22Rv1 (cell line): ENCODE results near the gene DYNC1LI2.

Experiments
- H3K27ac ChIP-seq: fragments of 450-650 bp; 2 replicates; pipeline ENCODE4 v1.5.1; 2017
- CTCF ChIP-seq: fragments of 450-650 bp; IDR thresholded peaks from 2 replicates; pipeline ENCODE4 v1.5.1; 2017; ENCODE audit warnings: mild to moderate bottlenecking
- ZFX ChIP-seq: fragments of 450-650 bp; IDR thresholded peaks from 2 replicates; pipeline ENCODE4 v1.6.1; 2017; ENCODE audit warnings: antibody characterized with exemption, borderline replicate concordance

The DYNC1LI2 gene

GRCh38 chr16:66740533-66740932, 10.9 kb downstream of the DYNC1LI2 start:
- peak overlapping the region; percentile 71 for H3K27ac ChIP-seq

DNA sequence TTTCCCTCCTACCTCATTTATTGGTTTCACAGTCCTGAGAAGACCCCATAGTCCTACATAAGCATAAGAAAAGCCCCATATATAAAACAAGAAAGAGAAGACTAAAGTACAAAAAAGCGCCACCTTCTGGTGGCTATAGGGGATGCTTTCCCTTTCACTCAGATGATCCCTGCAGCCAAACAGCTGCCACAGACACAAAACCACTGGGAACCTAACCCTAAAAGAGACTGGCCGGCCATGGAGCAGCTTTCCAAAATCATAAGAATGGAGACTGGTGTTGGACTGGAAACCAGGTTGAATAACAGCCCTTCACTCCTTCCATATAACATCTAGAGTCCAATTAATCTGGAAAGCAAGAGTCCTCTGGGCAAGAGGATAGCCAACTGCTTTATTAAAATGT, 11.4 kb downstream of the DYNC1LI2 start:
- no peak for TF ChIP-seq ZFX
- peak; percentile 87 for TF ChIP-seq CTCF
- peak overlapping the region; percentile 71 for H3K27ac ChIP-seq

More at GRCh38 chr16:66740533-66740932, 10.9 kb downstream of the DYNC1LI2 start:
- TF ChIP-seq ZFX: no peak
- no peak for TF ChIP-seq CTCF

DNA sequence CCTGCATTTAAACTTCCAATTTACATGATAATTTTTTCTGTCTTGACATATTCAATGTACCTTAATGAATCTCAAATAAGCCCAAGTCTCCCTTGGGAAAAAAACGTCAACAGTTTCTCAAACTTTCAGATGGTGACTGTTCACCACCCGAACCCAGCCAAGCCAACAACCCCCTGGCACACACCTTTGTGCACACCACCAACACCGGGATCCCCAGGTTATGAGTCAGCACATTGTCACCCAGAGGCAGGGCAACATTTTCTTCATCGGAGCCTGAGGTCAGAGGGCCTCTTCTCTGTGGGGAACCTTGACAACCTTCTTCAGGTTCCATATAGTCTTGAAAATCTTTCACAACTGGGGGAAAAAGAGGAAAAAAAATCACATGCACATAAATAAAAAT, 15.5 kb downstream of the DYNC1LI2 start:
- no peak overlapping the region for H3K27ac ChIP-seq
- TF ChIP-seq CTCF (no peak), ZFX (no peak)

- no peak overlapping the region for H3K27ac ChIP-seq
- TF ChIP-seq CTCF: no peak
- no peak for TF ChIP-seq ZFX
These were observed 20.3 kb downstream of the DYNC1LI2 start for GRCh38 chr16:66731101-66731500.

DNA sequence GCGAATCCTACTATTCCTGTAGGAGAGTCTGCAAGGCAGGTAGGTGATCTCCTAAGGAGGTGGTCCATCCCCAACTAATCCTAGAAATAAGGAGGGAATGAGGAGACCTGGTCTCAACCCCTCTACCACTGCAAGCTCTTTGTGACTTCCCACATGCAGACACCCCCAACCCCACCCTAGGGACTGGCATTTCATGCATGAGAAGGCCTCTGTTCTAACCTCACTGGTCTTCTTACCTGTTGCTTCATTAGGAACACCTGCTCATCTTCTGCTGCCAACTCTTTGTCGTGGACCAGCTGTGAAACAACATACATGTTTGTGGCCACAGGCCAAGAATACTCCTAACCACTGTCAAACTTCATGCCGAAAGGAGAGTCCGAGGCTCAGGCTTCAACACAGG, 22.6 kb downstream of the DYNC1LI2 start:
- no peak overlapping the region for H3K27ac ChIP-seq
- no peak for TF ChIP-seq CTCF
- no peak for TF ChIP-seq ZFX

DNA sequence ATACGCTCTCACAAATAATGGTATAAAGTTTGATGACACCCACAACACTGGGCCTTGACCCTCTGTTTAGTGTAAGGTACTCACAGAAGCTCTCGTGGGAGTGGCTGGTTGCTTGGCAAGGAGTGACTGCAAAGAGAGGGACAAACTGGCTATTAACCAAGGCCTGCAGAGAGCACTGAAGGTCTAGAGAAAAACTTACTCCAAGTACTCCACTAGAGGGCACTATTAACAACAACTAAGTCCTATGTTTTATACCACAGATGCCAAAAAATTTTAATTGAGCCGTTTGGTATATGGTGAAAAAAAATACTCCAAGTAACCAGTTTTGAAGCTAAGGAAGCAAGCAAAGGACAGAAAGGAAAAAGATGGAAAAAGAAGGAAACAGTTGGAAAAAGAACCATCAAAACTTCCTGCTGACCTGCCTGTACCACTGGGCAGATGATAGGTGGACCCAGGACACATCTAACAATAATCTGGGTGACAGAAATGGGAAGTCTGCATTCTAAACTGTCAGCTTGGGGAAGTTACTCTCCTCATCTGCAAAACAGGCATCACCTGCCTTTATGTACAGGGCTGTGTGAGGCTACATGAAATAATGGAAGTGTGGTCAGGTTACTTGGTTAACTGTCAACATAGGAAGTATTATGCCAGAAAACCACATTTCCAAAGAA, 23.2 kb downstream of the DYNC1LI2 start:
- TF ChIP-seq ZFX: no peak
- TF ChIP-seq CTCF: peak; percentile 81
- H3K27ac ChIP-seq: 0 out of 2 replicates have a peak overlapping the region, but pooled peaks have one; percentile 10

DNA sequence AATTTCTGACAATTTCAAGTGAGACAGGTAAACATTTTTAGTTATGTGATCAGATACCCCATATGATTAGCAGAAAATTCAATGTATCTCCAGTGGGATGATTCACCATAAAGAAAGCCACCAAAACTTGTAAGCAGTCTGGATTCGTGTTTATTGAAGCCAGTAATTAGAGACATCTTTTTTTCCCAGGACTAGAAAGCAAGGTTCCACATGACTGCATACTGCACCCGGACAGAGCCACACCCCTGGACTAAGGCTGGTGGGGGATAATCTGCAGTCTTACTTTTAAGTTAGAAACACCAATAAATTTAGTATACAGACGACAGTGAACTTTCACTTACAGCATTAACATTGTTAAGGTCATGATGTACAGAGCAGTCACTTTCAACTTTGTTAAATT, 30.6 kb downstream of the DYNC1LI2 start:
- H3K27ac ChIP-seq: no peak overlapping the region
- TF ChIP-seq CTCF (no peak), ZFX (no peak)
